IMR-90 (cell line): ENCODE measurements around the gene NAMPT. TPM values are rescaled to one million over a fixed set of nuclear protein-coding genes. Genes with fewer than 3 reads are reported as not detected.

Experiments
- ATAC-seq: fragments of 200-7000 bp; cut with Tn5 transposase; 2 replicates; pipeline ENCODE4 v1.9.1; 2020; ENCODE audit warnings: low read depth, mild to moderate bottlenecking, moderate library complexity
- BruUV-seq: library from RNA; stranded (reverse); fragments of 400-500 nt; replicated peaks from 2 replicates; lab custom pipeline; 2021; lab: Mats Ljungman, UMichigan
- CTCF ChIA-PET: fragments of 300-600 bp; formaldehyde crosslinking; extraction: SDS; loops from one replicate; lab custom pipeline; 2021; ENCODE audit warnings: antibody characterized with exemption; lab: Yijun Ruan, JAX
- POLR2A ChIA-PET: fragments of 300-600 bp; sonication (Branson Sonifier 250); formaldehyde crosslinking; loops from one replicate; lab custom pipeline; 2022; ENCODE audit warnings: antibody characterized with exemption; ENCODE audit not compliant: unreplicated experiment; lab: Charles Lee
- DNase-seq: peaks from one replicate; pipeline ENCODE4 v3.0.0; 2013
- H2AFZ ChIP-seq: replicated peaks from 2 replicates; pipeline ENCODE3; 2013; ENCODE audit warnings: low read length, mild to moderate bottlenecking; ENCODE audit not compliant: poor library complexity
- H2AK5ac ChIP-seq: 2 replicates; pipeline ENCODE4 v1.6.1; 2013; ENCODE audit warnings: low read depth, low read length, inconsistent platforms
- H2AK9ac ChIP-seq: replicated peaks from 2 replicates; pipeline ENCODE3; 2013; ENCODE audit warnings: mild to moderate bottlenecking, low read depth, low read length, moderate library complexity; ENCODE audit not compliant: poor library complexity
- H2BK120ac ChIP-seq: 2 replicates; pipeline ENCODE4 v1.6.1; 2013; ENCODE audit warnings: low read depth, low read length, inconsistent platforms
- H2BK15ac ChIP-seq: 3 replicates; pipeline ENCODE4 v1.6.1; 2013; ENCODE audit warnings: low read depth, low read length, inconsistent platforms
- H2BK20ac ChIP-seq: 2 replicates; pipeline ENCODE4 v1.6.1; 2013; ENCODE audit warnings: low read depth, mild to moderate bottlenecking, inconsistent platforms, low read length, moderate library complexity
- H2BK5ac ChIP-seq: 2 replicates; pipeline ENCODE4 v1.6.1; 2013; ENCODE audit warnings: mild to moderate bottlenecking, low read depth, low read length, inconsistent platforms; ENCODE audit not compliant: poor library complexity, severe bottlenecking
- H3K14ac ChIP-seq: replicated peaks from 2 replicates; pipeline ENCODE4 v1.6.1; 2013; ENCODE audit warnings: low read depth, low read length, inconsistent platforms
- H3K18ac ChIP-seq: 2 replicates; pipeline ENCODE4 v1.6.1; 2013; ENCODE audit warnings: low read depth, low read length, control low read depth
- H3K23ac ChIP-seq: 2 replicates; pipeline ENCODE4 v1.6.1; 2013; ENCODE audit warnings: low read depth, low read length, inconsistent platforms
- H3K27ac ChIP-seq: 2 replicates; pipeline ENCODE4 v1.5.1; 2013; ENCODE audit warnings: mild to moderate bottlenecking, control low read depth, low read length; ENCODE audit not compliant: insufficient read depth
- H3K27me3 ChIP-seq: 2 replicates; pipeline ENCODE4 v1.6.1; 2013; ENCODE audit warnings: low read length; ENCODE audit not compliant: control insufficient read depth, insufficient read depth
- H3K36me3 ChIP-seq: 2 replicates; pipeline ENCODE4 v1.6.1; 2013; ENCODE audit warnings: low read length, mixed read lengths; ENCODE audit not compliant: control insufficient read depth, insufficient read depth
- H3K4ac ChIP-seq: 2 replicates; pipeline ENCODE4 v1.6.1; 2013; ENCODE audit warnings: low read depth, low read length, inconsistent platforms
- H3K4me1 ChIP-seq: 2 replicates; pipeline ENCODE4 v1.6.1; 2013; ENCODE audit warnings: low read length, mixed read lengths; ENCODE audit not compliant: control insufficient read depth, insufficient read depth
- H3K4me2 ChIP-seq: 2 replicates; pipeline ENCODE4 v1.6.1; 2013; ENCODE audit warnings: low read depth, mild to moderate bottlenecking, control low read depth, low read length, moderate library complexity
- H3K4me3 ChIP-seq: 2 replicates; pipeline ENCODE4 v1.5.1; 2013; ENCODE audit warnings: low read depth, mild to moderate bottlenecking, control low read depth, low read length, moderate library complexity; ENCODE audit not compliant: insufficient read depth
- H3K56ac ChIP-seq: 2 replicates; pipeline ENCODE4 v1.6.1; 2013; ENCODE audit warnings: low read length, inconsistent platforms; ENCODE audit not compliant: insufficient read depth; ENCODE audit errors: extremely low read depth
- H3K79me1 ChIP-seq, 2 experiments: 2 replicates each; pipeline ENCODE4 v1.6.1; 2013; ENCODE audit warnings: low read length in 2 of 2, inconsistent platforms in 1 of 2, low read depth in 1 of 2
- H3K9ac ChIP-seq: 2 replicates; pipeline ENCODE4 v1.6.1; 2013; ENCODE audit warnings: low read depth, low read length, control low read depth
- H3K9me1 ChIP-seq: 2 replicates; pipeline ENCODE4 v1.6.1; 2013; ENCODE audit warnings: low read length, inconsistent platforms; ENCODE audit not compliant: insufficient read depth
- H3K9me3 ChIP-seq: 2 replicates; pipeline ENCODE4 v1.6.1; 2013; ENCODE audit warnings: low read length; ENCODE audit not compliant: control insufficient read depth, insufficient read depth
- H4K20me1 ChIP-seq: 2 replicates; pipeline ENCODE4 v1.6.1; 2013; ENCODE audit warnings: low read length, inconsistent platforms; ENCODE audit not compliant: insufficient read depth
- H4K5ac ChIP-seq: 2 replicates; pipeline ENCODE4 v1.6.1; 2013; ENCODE audit warnings: mild to moderate bottlenecking, low read depth, low read length, control low read depth
- H4K8ac ChIP-seq, 2 experiments: 2 replicates each; pipeline ENCODE4 v1.6.1; 2013; ENCODE audit warnings: low read depth in 2 of 2, low read length in 2 of 2, control low read depth in 1 of 2, inconsistent platforms in 1 of 2
- H4K91ac ChIP-seq: 2 replicates; pipeline ENCODE4 v1.6.1; 2013; ENCODE audit warnings: low read depth, low read length, inconsistent platforms; ENCODE audit not compliant: insufficient read depth
- CEBPB ChIP-seq: IDR thresholded peaks from 2 replicates; pipeline ENCODE4 v1.6.1; 2012; ENCODE audit warnings: low read depth, low read length, improper control_type of control experiment
- CTCF ChIP-seq: conservative IDR thresholded peaks from 2 replicates; pipeline ENCODE4 v1.5.1; 2012; ENCODE audit warnings: mild to moderate bottlenecking, low read depth, low read length, improper control_type of control experiment
- FOS ChIP-seq: fragments of 150-350 bp; IDR thresholded peaks from 2 replicates; pipeline ENCODE4 v1.6.1; 2016; ENCODE audit warnings: low read depth, low read length
- MXI1 ChIP-seq: IDR thresholded peaks from 2 replicates; pipeline ENCODE4 v1.6.1; 2012; ENCODE audit warnings: low read depth, mild to moderate bottlenecking, low read length, moderate library complexity, borderline replicate concordance
- NFE2L2 ChIP-seq: fragments of 150-350 bp; IDR thresholded peaks from 2 replicates; pipeline ENCODE4 v1.6.1; 2016; ENCODE audit warnings: low read depth, mild to moderate bottlenecking, low read length
- RCOR1 ChIP-seq: IDR thresholded peaks from 2 replicates; pipeline ENCODE4 v1.6.1; 2012; ENCODE audit warnings: mild to moderate bottlenecking, low read length, improper control_type of control experiment; ENCODE audit not compliant: insufficient replicate concordance
- RFX5 ChIP-seq: IDR thresholded peaks from 2 replicates; pipeline ENCODE4 v1.8.0; 2012; ENCODE audit warnings: low read depth, mild to moderate bottlenecking, low read length, moderate library complexity
- SMC3 ChIP-seq: fragments of 150-350 bp; IDR thresholded peaks from 2 replicates; pipeline ENCODE4 v1.6.1; 2016; ENCODE audit warnings: low read depth, mild to moderate bottlenecking, antibody characterized with exemption, low read length, moderate library complexity
- WGBS, 2 experiments: methylation state at CpG; one replicate each; pipeline versions ENCODE4 v1.1.5 to v1.1.7; 2013; ENCODE audit warnings: missing lambda C conversion rate in 2 of 2; ENCODE audit not compliant: insufficient read length in 1 of 2; ENCODE audit errors: extremely low coverage in 2 of 2; 5-methylcytosine and 5-hydroxymethylcytosine counted together
- dilution Hi-C: fragments of 300-500 bp; cut with HindIII; formaldehyde crosslinking; loops from one replicate; pipeline ENCODE4 v1.14.3; 2018; ENCODE audit warnings: low sequenced_read_pairs; ENCODE audit not compliant: unreplicated experiment
- in situ Hi-C: fragments of 300-500 bp; cut with MboI; formaldehyde crosslinking; loops from 3 replicates; pipeline ENCODE4 v1.14.3; 2019; ENCODE audit warnings: low sequenced_read_pairs, inconsistent platforms, mixed read lengths
- intact Hi-C: fragments of 100-400 bp; cut with micrococcal nuclease; formaldehyde crosslinking; loops from 2 replicates; pipeline ENCODE4 v1.10.0; 2022
- polyA plus RNA-seq, 3 experiments: library from polyadenylated mRNA; depleted of rRNA; stranded (reverse); fragments of >200 nt; gene quantifications; 2 replicates each; pipeline ENCODE4 v1.2.3, GENCODE V29; 2012; ENCODE audit warnings: low replicate concordance in 1 of 3
- total RNA-seq: library from RNA; depleted of rRNA; stranded (reverse); fragments of >200 nt; gene quantifications from 2 replicates; pipeline ENCODE4 v1.2.3, GENCODE V29; 2012
- TF ChIP-seq, protein P1 (sequence below): fragments of 150-350 bp; IDR thresholded peaks from 2 replicates; pipeline ENCODE4 v1.6.1; 2016; ENCODE audit warnings: low read depth, mild to moderate bottlenecking, low read length, moderate library complexity, borderline replicate concordance
- TF ChIP-seq, protein P2 (sequence below): fragments of 150-350 bp; IDR thresholded peaks from 2 replicates; pipeline ENCODE4 v1.6.1; 2017; ENCODE audit warnings: mild to moderate bottlenecking, antibody characterized with exemption, low read length, low read depth

NAMPT gene
- total and polyA plus RNA-seq, 2 of the 4 experiments (the other 2 are of a cell fraction), result 13.3 to 31.7 TPM

DNA sequence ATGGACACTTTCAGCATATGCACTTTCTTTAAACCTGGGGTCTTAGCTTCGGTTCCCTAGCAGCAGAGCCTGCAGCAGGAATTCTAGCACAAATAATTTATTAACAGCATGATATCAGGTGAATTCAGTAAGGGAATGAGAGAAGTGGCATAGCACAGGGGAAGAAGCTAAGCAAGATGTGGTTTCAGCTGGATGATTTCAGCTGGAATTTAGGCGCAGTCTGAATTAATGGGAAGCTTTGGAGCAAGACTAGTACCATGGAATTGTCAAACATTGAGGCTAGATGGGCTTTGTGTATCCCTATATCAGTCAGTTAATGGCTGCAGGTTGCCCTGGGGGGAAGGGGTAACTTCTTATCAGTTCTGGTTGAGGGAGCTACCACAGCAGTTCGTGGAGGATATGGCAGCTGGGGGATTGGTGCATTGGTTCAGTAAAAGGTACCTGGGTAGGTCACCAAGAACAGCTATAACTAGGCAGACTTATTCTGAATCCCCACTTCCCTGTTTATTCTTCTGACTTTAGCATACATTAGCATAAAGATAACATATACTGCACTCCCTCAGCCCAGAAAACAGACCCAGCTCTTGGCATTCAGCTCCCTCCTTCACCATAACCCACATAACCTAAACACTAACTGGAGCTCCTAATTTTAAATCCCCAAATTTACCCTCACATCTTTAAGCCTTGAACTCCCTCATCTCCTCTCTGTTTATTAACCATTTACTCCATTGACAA, 46.8 kb upstream of the NAMPT start:
- no peak for DNase-seq
- Histone ChIP-seq H3K9me3 (peaks cover 2% of the 10 kb centered on the region; the same call in 1 of the 2 replicates), H3K9ac (no peak overlapping the region), H2AFZ (peak overlapping the region; percentile 14), H4K5ac (no peak overlapping the region), H2AK9ac (no peak overlapping the region), H3K79me1 (no peaks in the 10 kb centered on the region), H3K27me3 (no peaks in the 10 kb centered on the region), H4K91ac (no peak overlapping the region; the same call in 1 of the 2 replicates), H3K18ac (no peak overlapping the region), H3K4me3 (no peak overlapping the region), H3K14ac (0 out of 2 replicates have a peak overlapping the region, but pooled peaks have one; percentile 8), H3K56ac (no peak overlapping the region), H3K4me2 (no peak overlapping the region), H3K27ac (no peak overlapping the region), H3K23ac (no peak overlapping the region), H3K36me3 (no peaks in the 10 kb centered on the region), H4K20me1 (no peaks in the 10 kb centered on the region), H4K8ac (0 out of 4 replicates have a peak overlapping the region, but pooled peaks of 1 of the 2 experiments have one; percentile 15), H2BK5ac (no peak overlapping the region), H3K4ac (0 out of 2 replicates have a peak overlapping the region, but pooled peaks have one; percentile 35), H2BK15ac (peak overlapping the region; percentile 45; the same call in 1 of the 3 replicates), H2BK120ac (peak overlapping the region; percentile 21; the same call in 1 of the 2 replicates), H2AK5ac (no peak overlapping the region), H3K9me1 (0 out of 2 replicates have a peak, but pooled peaks cover 5% of the 10 kb centered on the region), H3K4me1 (peaks cover 11% of the 10 kb centered on the region), H2BK20ac (no peak overlapping the region)
- ChIA-PET CTCF (no interaction called here), POLR2A (no interaction called here)
- in situ Hi-C loops (no loop called here), dilution Hi-C loops (no loop called here), intact Hi-C loops (no loop called here)
- no peak for ATAC-seq
- no CpG with 5 or more reads among the region's 3 CpGs for WGBS, 2 experiments
- BruUV-seq, result no TSS peak
- no peak for TF ChIP-seq RFX5
- TF ChIP-seq, protein P1, sequence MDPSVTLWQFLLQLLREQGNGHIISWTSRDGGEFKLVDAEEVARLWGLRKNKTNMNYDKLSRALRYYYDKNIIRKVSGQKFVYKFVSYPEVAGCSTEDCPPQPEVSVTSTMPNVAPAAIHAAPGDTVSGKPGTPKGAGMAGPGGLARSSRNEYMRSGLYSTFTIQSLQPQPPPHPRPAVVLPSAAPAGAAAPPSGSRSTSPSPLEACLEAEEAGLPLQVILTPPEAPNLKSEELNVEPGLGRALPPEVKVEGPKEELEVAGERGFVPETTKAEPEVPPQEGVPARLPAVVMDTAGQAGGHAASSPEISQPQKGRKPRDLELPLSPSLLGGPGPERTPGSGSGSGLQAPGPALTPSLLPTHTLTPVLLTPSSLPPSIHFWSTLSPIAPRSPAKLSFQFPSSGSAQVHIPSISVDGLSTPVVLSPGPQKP, result no peak
- TF ChIP-seq CEBPB, result no peak
- TF ChIP-seq CTCF, result no peak
- no peak for TF ChIP-seq MXI1
- no peak for TF ChIP-seq FOS
- TF ChIP-seq RCOR1, result no peak
- TF ChIP-seq NFE2L2, result no peak
- TF ChIP-seq, protein P2, sequence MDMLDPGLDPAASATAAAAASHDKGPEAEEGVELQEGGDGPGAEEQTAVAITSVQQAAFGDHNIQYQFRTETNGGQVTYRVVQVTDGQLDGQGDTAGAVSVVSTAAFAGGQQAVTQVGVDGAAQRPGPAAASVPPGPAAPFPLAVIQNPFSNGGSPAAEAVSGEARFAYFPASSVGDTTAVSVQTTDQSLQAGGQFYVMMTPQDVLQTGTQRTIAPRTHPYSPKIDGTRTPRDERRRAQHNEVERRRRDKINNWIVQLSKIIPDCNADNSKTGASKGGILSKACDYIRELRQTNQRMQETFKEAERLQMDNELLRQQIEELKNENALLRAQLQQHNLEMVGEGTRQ, result no peak
- no peak for TF ChIP-seq SMC3
